ENCODE results near the gene DDX17. TPM values are rescaled to one million over a fixed set of nuclear protein-coding genes. Genes with fewer than 3 reads are reported as not detected.

Gene DDX17
- total and polyA plus RNA-seq, 2 experiments from 2014 or later, result 88.0 to 603 TPM

DNA sequence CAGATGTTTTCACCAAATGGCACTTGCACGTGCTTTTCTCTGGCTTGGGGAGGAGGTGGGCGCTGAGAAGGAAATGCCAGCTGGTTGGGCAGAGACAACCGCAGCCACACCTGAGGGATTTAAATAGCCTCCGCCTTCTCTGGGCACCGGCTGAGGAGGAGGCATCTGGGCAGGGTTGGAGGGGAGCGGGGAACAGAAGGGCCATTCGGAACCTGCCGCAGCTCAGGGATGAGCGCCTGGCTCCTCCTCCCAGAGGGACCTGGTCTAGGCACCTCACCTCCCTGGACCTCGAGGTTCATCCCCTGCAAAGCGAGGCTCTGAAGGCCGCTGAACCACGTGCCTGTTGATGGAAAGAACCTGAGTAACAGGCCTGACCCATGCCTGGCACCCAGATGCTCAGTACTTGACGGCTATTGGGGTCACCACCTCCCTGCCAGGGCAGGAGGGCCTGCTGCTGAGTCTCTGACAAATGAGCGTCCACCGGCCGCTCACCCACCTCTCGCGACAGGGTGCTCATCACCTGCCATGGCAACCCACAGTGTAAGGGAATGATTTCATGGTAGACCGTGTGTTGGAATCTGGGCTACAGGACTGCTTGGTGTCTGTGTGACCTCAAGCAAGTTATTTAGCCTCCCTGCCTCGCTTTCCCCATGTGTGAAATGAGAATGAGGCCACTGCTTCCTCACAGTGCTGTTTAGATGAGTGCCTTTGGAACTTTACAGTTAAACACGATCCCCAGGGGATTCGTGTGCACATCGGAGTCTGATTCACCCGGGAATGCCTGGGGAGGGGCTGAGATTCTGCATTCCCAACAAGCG, 40.2 kb downstream of the DDX17 start (continued):
- TF ChIP-seq, protein P1, sequence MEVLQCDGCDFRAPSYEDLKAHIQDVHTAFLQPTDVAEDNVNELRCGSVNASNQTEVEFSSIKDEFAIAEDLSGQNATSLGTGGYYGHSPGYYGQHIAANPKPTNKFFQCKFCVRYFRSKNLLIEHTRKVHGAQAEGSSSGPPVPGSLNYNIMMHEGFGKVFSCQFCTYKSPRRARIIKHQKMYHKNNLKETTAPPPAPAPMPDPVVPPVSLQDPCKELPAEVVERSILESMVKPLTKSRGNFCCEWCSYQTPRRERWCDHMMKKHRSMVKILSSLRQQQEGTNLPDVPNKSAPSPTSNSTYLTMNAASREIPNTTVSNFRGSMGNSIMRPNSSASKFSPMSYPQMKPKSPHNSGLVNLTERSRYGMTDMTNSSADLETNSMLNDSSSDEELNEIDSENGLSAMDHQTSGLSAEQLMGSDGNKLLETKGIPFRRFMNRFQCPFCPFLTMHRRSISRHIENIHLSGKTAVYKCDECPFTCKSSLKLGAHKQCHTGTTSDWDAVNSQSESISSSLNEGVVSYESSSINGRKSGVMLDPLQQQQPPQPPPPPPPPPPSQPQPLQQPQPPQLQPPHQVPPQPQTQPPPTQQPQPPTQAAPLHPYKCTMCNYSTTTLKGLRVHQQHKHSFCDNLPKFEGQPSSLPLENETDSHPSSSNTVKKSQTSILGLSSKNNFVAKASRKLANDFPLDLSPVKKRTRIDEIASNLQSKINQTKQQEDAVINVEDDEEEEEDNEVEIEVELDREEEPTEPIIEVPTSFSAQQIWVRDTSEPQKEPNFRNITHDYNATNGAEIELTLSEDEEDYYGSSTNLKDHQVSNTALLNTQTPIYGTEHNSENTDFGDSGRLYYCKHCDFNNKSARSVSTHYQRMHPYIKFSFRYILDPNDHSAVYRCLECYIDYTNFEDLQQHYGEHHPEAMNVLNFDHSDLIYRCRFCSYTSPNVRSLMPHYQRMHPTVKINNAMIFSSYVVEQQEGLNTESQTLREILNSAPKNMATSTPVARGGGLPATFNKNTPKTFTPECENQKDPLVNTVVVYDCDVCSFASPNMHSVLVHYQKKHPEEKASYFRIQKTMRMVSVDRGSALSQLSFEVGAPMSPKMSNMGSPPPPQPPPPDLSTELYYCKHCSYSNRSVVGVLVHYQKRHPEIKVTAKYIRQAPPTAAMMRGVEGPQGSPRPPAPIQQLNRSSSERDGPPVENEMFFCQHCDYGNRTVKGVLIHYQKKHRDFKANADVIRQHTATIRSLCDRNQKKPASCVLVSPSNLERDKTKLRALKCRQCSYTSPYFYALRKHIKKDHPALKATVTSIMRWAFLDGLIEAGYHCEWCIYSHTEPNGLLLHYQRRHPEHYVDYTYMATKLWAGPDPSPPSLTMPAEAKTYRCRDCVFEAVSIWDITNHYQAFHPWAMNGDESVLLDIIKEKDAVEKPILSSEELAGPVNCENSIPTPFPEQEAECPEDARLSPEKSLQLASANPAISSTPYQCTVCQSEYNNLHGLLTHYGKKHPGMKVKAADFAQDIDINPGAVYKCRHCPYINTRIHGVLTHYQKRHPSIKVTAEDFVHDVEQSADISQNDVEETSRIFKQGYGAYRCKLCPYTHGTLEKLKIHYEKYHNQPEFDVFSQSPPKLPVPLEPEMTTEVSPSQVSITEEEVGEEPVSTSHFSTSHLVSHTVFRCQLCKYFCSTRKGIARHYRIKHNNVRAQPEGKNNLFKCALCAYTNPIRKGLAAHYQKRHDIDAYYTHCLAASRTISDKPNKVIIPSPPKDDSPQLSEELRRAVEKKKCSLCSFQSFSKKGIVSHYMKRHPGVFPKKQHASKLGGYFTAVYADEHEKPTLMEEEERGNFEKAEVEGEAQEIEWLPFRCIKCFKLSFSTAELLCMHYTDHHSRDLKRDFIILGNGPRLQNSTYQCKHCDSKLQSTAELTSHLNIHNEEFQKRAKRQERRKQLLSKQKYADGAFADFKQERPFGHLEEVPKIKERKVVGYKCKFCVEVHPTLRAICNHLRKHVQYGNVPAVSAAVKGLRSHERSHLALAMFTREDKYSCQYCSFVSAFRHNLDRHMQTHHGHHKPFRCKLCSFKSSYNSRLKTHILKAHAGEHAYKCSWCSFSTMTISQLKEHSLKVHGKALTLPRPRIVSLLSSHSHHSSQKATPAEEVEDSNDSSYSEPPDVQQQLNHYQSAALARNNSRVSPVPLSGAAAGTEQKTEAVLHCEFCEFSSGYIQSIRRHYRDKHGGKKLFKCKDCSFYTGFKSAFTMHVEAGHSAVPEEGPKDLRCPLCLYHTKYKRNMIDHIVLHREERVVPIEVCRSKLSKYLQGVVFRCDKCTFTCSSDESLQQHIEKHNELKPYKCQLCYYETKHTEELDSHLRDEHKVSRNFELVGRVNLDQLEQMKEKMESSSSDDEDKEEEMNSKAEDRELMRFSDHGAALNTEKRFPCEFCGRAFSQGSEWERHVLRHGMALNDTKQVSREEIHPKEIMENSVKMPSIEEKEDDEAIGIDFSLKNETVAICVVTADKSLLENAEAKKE (CRISPR knock-in tag; IDR thresholded peaks at IDR 0.05), result no peak

DNA sequence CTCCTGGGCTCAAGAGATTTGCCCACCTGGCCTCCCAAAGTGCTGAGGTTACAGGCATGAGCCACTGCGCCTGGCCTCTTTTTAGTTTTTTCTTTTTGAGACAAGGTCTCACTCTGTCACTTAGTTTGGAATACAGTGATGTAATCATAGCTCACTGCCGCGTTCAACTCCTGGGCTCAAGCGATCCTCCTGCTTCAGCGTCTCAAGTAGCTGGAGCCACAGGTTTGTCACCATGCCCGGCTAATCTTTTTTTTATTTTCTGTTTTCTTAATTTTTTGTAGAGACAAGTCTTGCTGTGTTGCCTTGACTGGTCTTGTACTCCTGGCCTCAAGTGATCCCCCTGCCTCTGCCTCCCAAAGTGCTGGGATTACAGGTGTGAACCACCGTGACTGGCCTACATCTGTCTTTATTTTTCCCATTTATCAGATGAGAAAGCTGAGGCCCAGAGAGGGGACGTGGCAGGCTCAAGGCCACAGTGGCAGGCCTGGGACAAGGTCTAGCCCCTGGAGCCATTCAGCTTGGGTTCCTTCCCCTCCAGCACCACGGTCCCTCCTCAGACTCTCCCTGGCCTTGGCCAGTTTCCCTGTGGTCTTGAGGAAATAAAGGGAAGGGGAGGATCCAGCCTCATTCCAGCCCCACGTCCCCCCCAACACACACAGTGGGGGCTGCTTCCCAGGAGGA, 41.0 kb downstream of the DDX17 start:
- no peaks in the 10 kb centered on the region; the same call in 2 of the 3 replicates for H3K36me3 Mint-ChIP-seq (ENCODE audit: low read depth)
- TF ChIP-seq POLR2AphosphoS5 (IDR thresholded peaks at IDR 0.05; ENCODE audit: low read depth), result no peak
- TF ChIP-seq EZH2phosphoT487 (IDR thresholded peaks at IDR 0.05; ENCODE audit: unreplicated experiment), result no peak
- TF ChIP-seq STAT1 (IDR thresholded peaks at IDR 0.05; ENCODE audit: unreplicated experiment), result no peak
- TF ChIP-seq, protein P2, sequence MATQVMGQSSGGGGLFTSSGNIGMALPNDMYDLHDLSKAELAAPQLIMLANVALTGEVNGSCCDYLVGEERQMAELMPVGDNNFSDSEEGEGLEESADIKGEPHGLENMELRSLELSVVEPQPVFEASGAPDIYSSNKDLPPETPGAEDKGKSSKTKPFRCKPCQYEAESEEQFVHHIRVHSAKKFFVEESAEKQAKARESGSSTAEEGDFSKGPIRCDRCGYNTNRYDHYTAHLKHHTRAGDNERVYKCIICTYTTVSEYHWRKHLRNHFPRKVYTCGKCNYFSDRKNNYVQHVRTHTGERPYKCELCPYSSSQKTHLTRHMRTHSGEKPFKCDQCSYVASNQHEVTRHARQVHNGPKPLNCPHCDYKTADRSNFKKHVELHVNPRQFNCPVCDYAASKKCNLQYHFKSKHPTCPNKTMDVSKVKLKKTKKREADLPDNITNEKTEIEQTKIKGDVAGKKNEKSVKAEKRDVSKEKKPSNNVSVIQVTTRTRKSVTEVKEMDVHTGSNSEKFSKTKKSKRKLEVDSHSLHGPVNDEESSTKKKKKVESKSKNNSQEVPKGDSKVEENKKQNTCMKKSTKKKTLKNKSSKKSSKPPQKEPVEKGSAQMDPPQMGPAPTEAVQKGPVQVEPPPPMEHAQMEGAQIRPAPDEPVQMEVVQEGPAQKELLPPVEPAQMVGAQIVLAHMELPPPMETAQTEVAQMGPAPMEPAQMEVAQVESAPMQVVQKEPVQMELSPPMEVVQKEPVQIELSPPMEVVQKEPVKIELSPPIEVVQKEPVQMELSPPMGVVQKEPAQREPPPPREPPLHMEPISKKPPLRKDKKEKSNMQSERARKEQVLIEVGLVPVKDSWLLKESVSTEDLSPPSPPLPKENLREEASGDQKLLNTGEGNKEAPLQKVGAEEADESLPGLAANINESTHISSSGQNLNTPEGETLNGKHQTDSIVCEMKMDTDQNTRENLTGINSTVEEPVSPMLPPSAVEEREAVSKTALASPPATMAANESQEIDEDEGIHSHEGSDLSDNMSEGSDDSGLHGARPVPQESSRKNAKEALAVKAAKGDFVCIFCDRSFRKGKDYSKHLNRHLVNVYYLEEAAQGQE (IDR thresholded peaks at IDR 0.05; ENCODE audit: unreplicated experiment), result no peak
- TF ChIP-seq NANOG (IDR thresholded peaks at IDR 0.05; ENCODE audit: borderline replicate concordance), result no peak
- TF ChIP-seq, protein P3, sequence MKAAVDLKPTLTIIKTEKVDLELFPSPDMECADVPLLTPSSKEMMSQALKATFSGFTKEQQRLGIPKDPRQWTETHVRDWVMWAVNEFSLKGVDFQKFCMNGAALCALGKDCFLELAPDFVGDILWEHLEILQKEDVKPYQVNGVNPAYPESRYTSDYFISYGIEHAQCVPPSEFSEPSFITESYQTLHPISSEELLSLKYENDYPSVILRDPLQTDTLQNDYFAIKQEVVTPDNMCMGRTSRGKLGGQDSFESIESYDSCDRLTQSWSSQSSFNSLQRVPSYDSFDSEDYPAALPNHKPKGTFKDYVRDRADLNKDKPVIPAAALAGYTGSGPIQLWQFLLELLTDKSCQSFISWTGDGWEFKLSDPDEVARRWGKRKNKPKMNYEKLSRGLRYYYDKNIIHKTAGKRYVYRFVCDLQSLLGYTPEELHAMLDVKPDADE (IDR thresholded peaks at IDR 0.05), result no peak

More for the DNA sequence above, 41.0 kb downstream of the DDX17 start:
- Mint-ChIP-seq H3K27me3 (ENCODE audit: insufficient read depth, low read depth, poor library complexity) (peaks cover 67% of the 10 kb centered on the region), H3K4me1 (peaks cover 22% of the 10 kb centered on the region), H3K27ac (no peak overlapping the region), H3K9me3 (no peaks in the 10 kb centered on the region; the same call in 2 of the 3 replicates), H3K4me3 (no peak overlapping the region)
- H3K4me2 ChIP-seq, result no peak overlapping the region
- no peak overlapping the region for H2AFZ ChIP-seq
- H3K36me3 ChIP-seq (ENCODE audit: insufficient read depth), result no peaks in the 10 kb centered on the region
- DNase-seq (ENCODE audit: low spot score), result no peak
- no peaks in the 10 kb centered on the region for H3K79me2 ChIP-seq (replicated peaks; ENCODE audit: insufficient read depth)
- peaks cover 34% of the 10 kb centered on the region for H3F3A ChIP-seq (replicated peaks; ENCODE audit: low read depth)
- no peaks in the 10 kb centered on the region for H3K9me2 ChIP-seq (ENCODE audit: insufficient read depth)
- ATAC-seq, result no peak
- H3K4me1 ChIP-seq (ENCODE audit: insufficient read depth), result peaks cover 17% of the 10 kb centered on the region
- H4K20me1 ChIP-seq (replicated peaks; ENCODE audit: insufficient read depth), result no peaks in the 10 kb centered on the region; the same call in 1 of the 2 replicates
- peaks cover 76% of the 10 kb centered on the region for H3K27me3 ChIP-seq (ENCODE audit: insufficient read depth)
- no peak overlapping the region for H3K4me3 ChIP-seq
- H3K27ac ChIP-seq (ENCODE audit: low read depth), result no peak overlapping the region

All from GM23338 (cell line).